H1 (cell line): ENCODE results near the gene ELOVL2.

Source experiments
- CREB1 ChIP-seq: IDR thresholded peaks from 2 replicates; pipeline ENCODE4 v1.6.1; 2012; ENCODE audit warnings: inconsistent platforms
- HDAC6 ChIP-seq: IDR thresholded peaks from one replicate; pipeline ENCODE4 v1.7.1; 2012; ENCODE audit warnings: low read depth, mild to moderate bottlenecking, inconsistent platforms, low read length, moderate library complexity

GRCh38 chr6:11002176-11002575 lies 41.9 kb downstream of the ELOVL2 start:
- TF ChIP-seq HDAC6 (no peak), CREB1 (no peak)
